ENCODE measurements around the gene CORIN. TPM values are rescaled to one million over a fixed set of nuclear protein-coding genes. Genes with fewer than 3 reads are reported as not detected.

The CORIN gene
- total and polyA plus RNA-seq, 8 donors: 0.31 to 1.7 (median 0.39) TPM; not detected in 2

DNA sequence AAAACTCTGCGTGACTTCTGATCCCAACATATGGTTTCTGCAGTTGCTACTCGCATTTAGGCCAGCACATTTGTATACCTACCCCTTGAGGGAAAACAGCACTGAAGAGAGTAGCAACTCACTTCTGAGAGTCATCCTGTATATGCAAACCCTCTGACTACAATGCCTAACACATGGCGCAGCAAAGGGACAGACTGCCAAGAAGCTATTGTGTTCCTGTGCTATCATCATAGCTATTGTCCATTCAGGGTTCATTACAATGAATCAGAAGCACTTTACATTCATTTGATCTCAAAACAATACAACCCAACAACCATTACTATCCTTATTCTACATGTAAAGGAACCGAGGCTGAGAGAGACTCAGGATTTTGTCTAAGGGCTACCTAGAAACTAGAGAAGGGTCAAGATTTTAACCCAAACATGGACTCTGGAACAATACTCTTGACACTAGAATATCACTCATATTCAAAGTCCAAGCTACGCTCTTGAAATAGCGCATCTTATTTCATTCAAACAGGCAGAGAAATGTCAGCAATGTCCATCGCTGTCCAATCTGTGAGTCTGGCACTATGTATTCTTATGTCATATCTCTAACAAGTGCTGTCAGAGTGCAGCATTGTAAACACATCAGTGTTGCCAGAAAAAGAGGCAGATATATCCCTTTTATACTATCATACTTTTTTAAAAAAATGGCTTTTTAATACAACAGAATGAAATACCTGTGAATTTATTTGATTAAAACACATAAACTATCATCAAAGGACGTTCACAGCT, 173.6 kb downstream of the CORIN start:
- peaks cover 0 to 4% (median 0%) of the 10 kb centered on the region in 4 donors for H3K4me1 ChIP-seq
- intact Hi-C loops (cut with DNase I; ENCODE audit: low total_unique reads): no loop called here
- WGBS, 5 donors: 83 to 89% (median 84%) methylated on average over 8 of the region's 8 CpGs

DNA sequence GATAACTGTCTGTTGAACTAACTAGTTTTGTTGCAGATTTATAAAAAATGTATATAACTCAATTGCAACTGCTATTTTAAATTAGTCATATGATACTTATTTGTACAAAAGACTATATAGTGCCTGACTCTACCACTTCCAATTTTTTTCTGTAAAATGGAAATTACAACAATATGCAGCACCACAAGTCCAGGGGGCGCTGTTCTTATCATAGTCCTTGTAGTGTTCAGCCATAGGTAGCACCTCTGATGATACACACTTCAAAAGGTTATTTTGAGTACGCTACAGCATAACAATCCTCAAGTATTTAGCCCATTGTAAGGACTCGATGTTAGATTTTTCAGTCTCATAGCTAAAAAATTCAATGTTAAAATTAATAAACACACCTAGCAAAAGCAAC, 174.9 kb downstream of the CORIN start:
- TF ChIP-seq POLR2AphosphoS5 (IDR thresholded peaks at IDR 0.05) (no peak), POLR2A (IDR thresholded peaks at IDR 0.05) (no peak), EP300 (IDR thresholded peaks at IDR 0.05) (no peak)
- TF ChIP-seq, protein P1, sequence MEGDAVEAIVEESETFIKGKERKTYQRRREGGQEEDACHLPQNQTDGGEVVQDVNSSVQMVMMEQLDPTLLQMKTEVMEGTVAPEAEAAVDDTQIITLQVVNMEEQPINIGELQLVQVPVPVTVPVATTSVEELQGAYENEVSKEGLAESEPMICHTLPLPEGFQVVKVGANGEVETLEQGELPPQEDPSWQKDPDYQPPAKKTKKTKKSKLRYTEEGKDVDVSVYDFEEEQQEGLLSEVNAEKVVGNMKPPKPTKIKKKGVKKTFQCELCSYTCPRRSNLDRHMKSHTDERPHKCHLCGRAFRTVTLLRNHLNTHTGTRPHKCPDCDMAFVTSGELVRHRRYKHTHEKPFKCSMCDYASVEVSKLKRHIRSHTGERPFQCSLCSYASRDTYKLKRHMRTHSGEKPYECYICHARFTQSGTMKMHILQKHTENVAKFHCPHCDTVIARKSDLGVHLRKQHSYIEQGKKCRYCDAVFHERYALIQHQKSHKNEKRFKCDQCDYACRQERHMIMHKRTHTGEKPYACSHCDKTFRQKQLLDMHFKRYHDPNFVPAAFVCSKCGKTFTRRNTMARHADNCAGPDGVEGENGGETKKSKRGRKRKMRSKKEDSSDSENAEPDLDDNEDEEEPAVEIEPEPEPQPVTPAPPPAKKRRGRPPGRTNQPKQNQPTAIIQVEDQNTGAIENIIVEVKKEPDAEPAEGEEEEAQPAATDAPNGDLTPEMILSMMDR (IDR thresholded peaks at IDR 0.05): no peak
- Histone ChIP-seq H3K27ac (no peak overlapping the region), H3K4me3 (no peak overlapping the region), H3K9me3 (no peaks in the 10 kb centered on the region), H3K27me3 (peaks cover 0 to 3% (median 0%) of the 10 kb centered on the region in 3 donors), H3K36me3 (no peaks in the 10 kb centered on the region), H3K4me1 (no peaks in the 10 kb centered on the region)
- intact Hi-C loops (cut with DNase I; ENCODE audit: low total_unique reads): no loop called here
- WGBS, 5 donors: 80 to 86% (median 81%) methylated on average over 3 of the region's 3 CpGs
- no peak for DNase-seq

More for the DNA sequence above, 173.6 kb downstream of the CORIN start:
- TF ChIP-seq EP300 (IDR thresholded peaks at IDR 0.05) (no peak), POLR2AphosphoS5 (IDR thresholded peaks at IDR 0.05) (no peak), POLR2A (IDR thresholded peaks at IDR 0.05) (no peak)
- TF ChIP-seq, protein P1 (IDR thresholded peaks at IDR 0.05): no peak
- no peaks in the 10 kb centered on the region for H3K9me3 ChIP-seq
- no peak for DNase-seq
- peaks cover 0 to 3% (median 0%) of the 10 kb centered on the region in 3 donors for H3K27me3 ChIP-seq
- no peaks in the 10 kb centered on the region for H3K36me3 ChIP-seq
- no peak overlapping the region for H3K27ac ChIP-seq
- H3K4me3 ChIP-seq: no peak overlapping the region

DNA sequence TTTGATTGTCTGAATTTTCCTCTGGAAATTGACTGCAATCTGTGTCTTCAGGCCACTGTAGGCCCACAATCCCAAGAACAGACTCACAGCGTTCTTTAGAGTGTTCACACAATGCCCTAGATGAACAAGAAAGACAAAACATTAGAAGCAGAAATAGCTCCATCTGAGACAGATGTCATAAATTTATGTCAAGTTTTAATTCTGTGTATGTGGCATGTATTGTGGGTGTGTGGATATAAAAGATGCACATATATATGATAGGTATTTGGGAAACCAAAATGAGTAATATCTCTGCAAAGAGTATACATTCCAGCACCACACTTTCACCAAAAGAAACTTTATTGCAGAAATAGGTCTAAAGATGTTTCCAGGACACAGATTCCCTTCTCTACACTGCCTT, 176.1 kb downstream of the CORIN start:
- Histone ChIP-seq H3K9me3 (no peaks in the 10 kb centered on the region), H3K27ac (no peak overlapping the region), H3K36me3 (no peaks in the 10 kb centered on the region), H3K4me3 (no peak overlapping the region), H3K4me1 (no peaks in the 10 kb centered on the region), H3K27me3 (peaks cover 0 to 3% (median 0%) of the 10 kb centered on the region in 3 donors)
- DNase-seq: no peak
- 77 to 100% (median 91%) methylated on average over 1 of the region's 1 CpG for WGBS, 5 donors
- intact Hi-C loops (cut with DNase I; ENCODE audit: low total_unique reads): no loop called here
- TF ChIP-seq POLR2A (IDR thresholded peaks at IDR 0.05) (no peak), EP300 (IDR thresholded peaks at IDR 0.05) (no peak), POLR2AphosphoS5 (IDR thresholded peaks at IDR 0.05) (no peak)
- TF ChIP-seq, protein P1 (IDR thresholded peaks at IDR 0.05): no peak

DNA sequence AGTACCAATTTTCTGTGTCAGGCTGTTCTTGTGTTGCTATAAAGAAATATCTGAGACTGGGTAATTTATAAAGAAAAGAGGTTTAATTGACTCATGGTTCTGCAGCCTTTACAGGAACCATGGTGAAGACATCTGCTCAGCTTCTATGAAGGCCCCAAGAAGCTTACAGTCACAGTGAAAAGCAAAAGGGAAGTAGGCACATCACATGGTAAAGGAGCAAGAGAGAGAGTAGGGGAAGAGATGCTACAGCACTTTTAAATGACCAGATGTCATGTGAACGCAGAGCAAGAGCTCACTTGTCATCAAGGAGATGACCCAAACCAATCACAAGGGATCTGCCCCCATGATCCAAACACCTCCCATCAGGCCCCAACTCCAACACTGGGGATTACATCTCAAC, 178.5 kb downstream of the CORIN start:
- H3K9me3 ChIP-seq: no peaks in the 10 kb centered on the region
- 75 to 96% (median 94%) methylated on average over 1 of the region's 1 CpG for WGBS, 5 donors
- H3K27me3 ChIP-seq: no peaks in the 10 kb centered on the region
- DNase-seq: no peak
- no peak overlapping the region for H3K4me3 ChIP-seq
- TF ChIP-seq POLR2AphosphoS5 (IDR thresholded peaks at IDR 0.05) (no peak), EP300 (IDR thresholded peaks at IDR 0.05) (no peak), POLR2A (IDR thresholded peaks at IDR 0.05) (no peak)
- TF ChIP-seq, protein P1 (IDR thresholded peaks at IDR 0.05): no peak
- no peaks in the 10 kb centered on the region for H3K4me1 ChIP-seq
- intact Hi-C loops (cut with DNase I; ENCODE audit: low total_unique reads): no loop called here
- H3K36me3 ChIP-seq: no peaks in the 10 kb centered on the region
- no peak overlapping the region for H3K27ac ChIP-seq

Measured in stomach (tissue), 9 donors.